Measurements from ENCODE around the gene SMTNL2. TPM values are rescaled to one million over a fixed set of nuclear protein-coding genes. Genes with fewer than 3 reads are reported as not detected.

The SMTNL2 gene
- total RNA-seq, result 0.56 TPM

- ATAC-seq, result no peak
These were observed at the start of gene SMTNL2 for GRCh38 chr17:4584101-4584916. SMTNL2 (plus strand) TSS chr17:4584529; CDS start chr17:4584606, 77 bp downstream.

GRCh38 chr17:4534928-4535666 is 49.2 kb upstream of the SMTNL2 start:
- no peak for ATAC-seq

GRCh38 chr17:4535667-4536258 is 48.6 kb upstream of the SMTNL2 start:
- no peak for ATAC-seq

GRCh38 chr17:4536259-4536741 is 48.0 kb upstream of the SMTNL2 start:
- ATAC-seq, result no peak

GRCh38 chr17:4536742-4537411 is 47.5 kb upstream of the SMTNL2 start:
- ATAC-seq, result peak; percentile 2

- ATAC-seq, result no peak
These were observed 46.7 kb upstream of the SMTNL2 start for GRCh38 chr17:4537451-4538235.

- no peak for ATAC-seq
These were observed 45.9 kb upstream of the SMTNL2 start for GRCh38 chr17:4538236-4539002.

- ATAC-seq, result no peak
These were observed 45.3 kb upstream of the SMTNL2 start for GRCh38 chr17:4539025-4539424.

GRCh38 chr17:4539576-4540223 is 44.6 kb upstream of the SMTNL2 start:
- no peak for ATAC-seq

GRCh38 chr17:4540224-4540651 is 44.1 kb upstream of the SMTNL2 start:
- no peak for ATAC-seq

GRCh38 chr17:4540687-4541327 is 43.5 kb upstream of the SMTNL2 start:
- no peak for ATAC-seq

- ATAC-seq, result no peak
These were observed 42.9 kb upstream of the SMTNL2 start for GRCh38 chr17:4541328-4542002.

- ATAC-seq, result no peak
These were observed 42.2 kb upstream of the SMTNL2 start for GRCh38 chr17:4542003-4542725.

GRCh38 chr17:4542726-4543191 is 41.6 kb upstream of the SMTNL2 start:
- no peak for ATAC-seq

GRCh38 chr17:4543557-4544026 is 40.7 kb upstream of the SMTNL2 start:
- peak; percentile 27 for ATAC-seq

- no peak for ATAC-seq
These were observed 40.0 kb upstream of the SMTNL2 start for GRCh38 chr17:4544135-4544950.

- no peak for ATAC-seq
These were observed 39.4 kb upstream of the SMTNL2 start for GRCh38 chr17:4544951-4545216.

Measured in esophagus mucosa (tissue), 1 donor.